HepG2 (cell line): ENCODE measurements around the gene RGS19. TPM values are rescaled to one million over a fixed set of nuclear protein-coding genes. Genes with fewer than 3 reads are reported as not detected.

Source experiments
- EP300 ChIP-seq, 3 experiments: sonication (generic) in 1 of 3; formaldehyde crosslinking in 1 of 3; IDR thresholded peaks; 2 replicates each; pipeline versions ENCODE4 v1.5.1 to v1.6.1; 2011 to 2020; ENCODE audit warnings: low read depth in 2 of 3, low read length in 2 of 3, borderline replicate concordance in 1 of 3, improper control_type of control experiment in 1 of 3, mild to moderate bottlenecking in 1 of 3, missing genetic modification reagents in 1 of 3, moderate library complexity in 1 of 3
- HHEX ChIP-seq: IDR thresholded peaks from 2 replicates; pipeline ENCODE4 v1.6.1; 2016; ENCODE audit warnings: control low read depth
- MTF2 ChIP-seq: sonication (generic); formaldehyde crosslinking; IDR thresholded peaks from 2 replicates; pipeline ENCODE4 v1.5.0; 2020; ENCODE audit warnings: missing genetic modification reagents, borderline replicate concordance
- PAX8 ChIP-seq: sonication (generic); formaldehyde crosslinking; IDR thresholded peaks from 2 replicates; pipeline ENCODE4 v1.8.0; 2022; ENCODE audit warnings: mild to moderate bottlenecking, missing genetic modification reagents, borderline replicate concordance
- RNF2 ChIP-seq: fragments of 450-650 bp; conservative IDR thresholded peaks from 2 replicates; pipeline ENCODE4 v1.6.1; 2016; ENCODE audit warnings: low read depth
- RXRA ChIP-seq: sonication (generic); formaldehyde crosslinking; IDR thresholded peaks from 2 replicates; pipeline ENCODE4 v1.5.1; 2020; ENCODE audit warnings: missing genetic modification reagents
- SMYD3 ChIP-seq: sonication (generic); formaldehyde crosslinking; IDR thresholded peaks from 2 replicates; pipeline ENCODE4 v1.8.1; 2023; ENCODE audit warnings: mild to moderate bottlenecking, missing genetic modification reagents
- SP5 ChIP-seq: IDR thresholded peaks from 2 replicates; pipeline ENCODE4 v1.6.1; 2016; ENCODE audit warnings: low read depth, borderline replicate concordance
- TRIM24 ChIP-seq: sonication (generic); formaldehyde crosslinking; IDR thresholded peaks from 2 replicates; pipeline ENCODE4 v1.8.0; 2022; ENCODE audit warnings: mild to moderate bottlenecking, missing genetic modification reagents
- XRCC5 ChIP-seq: fragments of 200-400 bp; formaldehyde crosslinking; optimal IDR thresholded peaks from 2 replicates; pipeline ENCODE3; 2017; ENCODE audit warnings: mild to moderate bottlenecking, low read length
- ZFP91 ChIP-seq: sonication (generic); formaldehyde crosslinking; IDR thresholded peaks from 2 replicates; pipeline ENCODE4 v1.9.0; 2022; ENCODE audit warnings: missing genetic modification reagents, mild to moderate bottlenecking, borderline replicate concordance
- ZHX2 ChIP-seq, 2 experiments: sonication (generic) in 1 of 2; formaldehyde crosslinking in 1 of 2; IDR thresholded peaks; 2 replicates each; pipeline versions ENCODE4 v1.6.1 to v1.9.0; 2014 to 2022; ENCODE audit warnings: antibody characterized with exemption in 1 of 2, borderline replicate concordance in 1 of 2, inconsistent platforms in 1 of 2, low read depth in 1 of 2, missing genetic modification reagents in 1 of 2
- ZNF253 ChIP-seq: sonication (generic); formaldehyde crosslinking; IDR thresholded peaks from 2 replicates; pipeline ENCODE4 v1.8.0; 2022; ENCODE audit warnings: mild to moderate bottlenecking, missing genetic modification reagents, borderline replicate concordance
- ZNF292 ChIP-seq: sonication (generic); formaldehyde crosslinking; IDR thresholded peaks from 2 replicates; pipeline ENCODE4 v1.8.1; 2022; ENCODE audit warnings: mild to moderate bottlenecking, low read depth, missing genetic modification reagents, borderline replicate concordance
- ZNF580 ChIP-seq: IDR thresholded peaks from 2 replicates; pipeline ENCODE4 v1.6.1; 2016; ENCODE audit warnings: low read depth, borderline replicate concordance
- ZNF670 ChIP-seq: sonication (generic); formaldehyde crosslinking; IDR thresholded peaks from 2 replicates; pipeline ENCODE4 v1.8.0; 2022; ENCODE audit warnings: mild to moderate bottlenecking, missing genetic modification reagents, borderline replicate concordance
- ZZZ3 ChIP-seq: sonication (generic); formaldehyde crosslinking; IDR thresholded peaks from 2 replicates; pipeline ENCODE4 v1.4.0; 2020; ENCODE audit warnings: missing genetic modification reagents, mild to moderate bottlenecking, borderline replicate concordance
- polyA plus RNA-seq, 8 experiments: library from polyadenylated mRNA; depleted of rRNA in 3 of 8; stranded (reverse) in 7 of 8; unstranded in 1 of 8; fragments of >200 nt; fragmentation: Illumina TruSeq in 4 of 8; extraction: Trizol in 4 of 8; gene quantifications; 2 replicates each; pipeline versions ENCODE4 v1.2.1 to v1.2.3, GENCODE V29; 2011 to 2016; ENCODE audit warnings: low read depth in 4 of 8, missing spikeins in 1 of 8, mixed read lengths in 1 of 8; ENCODE audit not compliant: insufficient read depth in 1 of 8
- total RNA-seq, 5 experiments: library from RNA; depleted of rRNA; stranded (reverse); fragments of >200 nt; fragmentation: Illumina TruSeq; extraction: Trizol; gene quantifications; 2 replicates each; pipeline ENCODE4 v1.2.3, GENCODE V29; 2016; ENCODE audit warnings: low read depth in 1 of 5

The RGS19 gene
- total and polyA plus RNA-seq, 2 of the 13 experiments (the other 11 are each of a cell fraction or from before 2014, with no cell fraction given) = 10.7 to 11.9 TPM

- TF ChIP-seq ZHX2 (IDR thresholded peaks at IDR 0.05; ENCODE audit: low read depth) = no peak
- TF ChIP-seq ZHX2 (CRISPR knock-in tag; IDR thresholded peaks at IDR 0.05; ENCODE audit: borderline replicate concordance) = no peak
- no peak for TF ChIP-seq SMYD3 (CRISPR knock-in tag)
- TF ChIP-seq ZNF253 (CRISPR knock-in tag) = no peak
- TF ChIP-seq RXRA (CRISPR knock-in tag) = peak; percentile 51; the same call in 1 of the 2 replicates
- TF ChIP-seq HHEX (CRISPR knock-in tag) = no peak
- TF ChIP-seq ZZZ3 (CRISPR knock-in tag) = no peak
- 0 out of 2 replicates have a peak, but pooled peaks have one; percentile 57 for TF ChIP-seq TRIM24 (CRISPR knock-in tag)
- no peak for TF ChIP-seq ZNF292
- TF ChIP-seq MTF2 (CRISPR knock-in tag) = 0 out of 2 replicates have a peak, but pooled peaks have one; percentile 13
- TF ChIP-seq EP300 (IDR thresholded peaks at IDR 0.05; ENCODE audit: low read depth in 2 of 2, low read length in 2 of 2) = no peak
- TF ChIP-seq EP300 (CRISPR knock-in tag; IDR thresholded peaks at IDR 0.05; ENCODE audit: borderline replicate concordance) = no peak; the same call in 1 of the 2 replicates
- no peak for TF ChIP-seq SP5 (CRISPR knock-in tag)
- TF ChIP-seq XRCC5 = no peak
- peak; percentile 68; the same call in 1 of the 2 replicates for TF ChIP-seq PAX8 (CRISPR knock-in tag)
- 0 out of 2 replicates have a peak, but pooled peaks have one; percentile 23 for TF ChIP-seq RNF2
- 0 out of 2 replicates have a peak, but pooled peaks have one; percentile 29 for TF ChIP-seq ZNF580 (CRISPR knock-in tag)
- TF ChIP-seq ZNF670 (CRISPR knock-in tag) = no peak
- TF ChIP-seq ZFP91 = 0 out of 2 replicates have a peak, but pooled peaks have one; percentile 24
These were observed 895 bp upstream of the RGS19 start, which contains the start of gene OPRL1 (continued) for GRCh38 chr20:64080013-64080812.
